HepG2 (cell line): Measurements from ENCODE around the gene ADGRG6. TPM values are rescaled to one million over a fixed set of nuclear protein-coding genes. Genes with fewer than 3 reads are reported as not detected.

Experiments
- ARID2 ChIP-seq: sonication (generic); formaldehyde crosslinking; IDR thresholded peaks from 2 replicates; pipeline ENCODE4 v1.8.1; 2022; ENCODE audit warnings: mild to moderate bottlenecking, missing genetic modification reagents, borderline replicate concordance
- ATF7 ChIP-seq, 2 experiments: fragments of 450-650 bp in 1 of 2; sonication (generic) in 1 of 2; formaldehyde crosslinking in 1 of 2; IDR thresholded peaks; 2 replicates each; pipeline versions ENCODE4 v1.4.0 to v1.6.1; 2016 to 2020; ENCODE audit warnings: antibody characterized with exemption in 1 of 2, mild to moderate bottlenecking in 1 of 2, missing genetic modification reagents in 1 of 2
- DNMT3B ChIP-seq: conservative IDR thresholded peaks from 2 replicates; pipeline ENCODE4 v1.6.1; 2016; ENCODE audit warnings: missing biosample characterization, control low read depth
- DR1 ChIP-seq: sonication (generic); formaldehyde crosslinking; IDR thresholded peaks from 2 replicates; pipeline ENCODE4 v1.8.0; 2021; ENCODE audit warnings: mild to moderate bottlenecking, missing genetic modification reagents, inconsistent platforms
- FOXJ3 ChIP-seq: sonication (generic); formaldehyde crosslinking; IDR thresholded peaks from 2 replicates; pipeline ENCODE4 v1.4.0; 2020; ENCODE audit warnings: missing genetic modification reagents, mild to moderate bottlenecking, borderline replicate concordance
- FOXK1 ChIP-seq: sonication (generic); formaldehyde crosslinking; IDR thresholded peaks from 2 replicates; pipeline ENCODE4 v1.4.0; 2020; ENCODE audit warnings: low read depth, missing genetic modification reagents, borderline replicate concordance
- HCFC1 ChIP-seq: fragments of 150-350 bp; IDR thresholded peaks from 2 replicates; pipeline ENCODE4 v1.6.1; 2014; ENCODE audit warnings: low read depth, low read length
- HMG20A ChIP-seq: IDR thresholded peaks from 2 replicates; pipeline ENCODE4 v1.6.1; 2016; ENCODE audit warnings: borderline replicate concordance
- HMG20B ChIP-seq: conservative IDR thresholded peaks from 2 replicates; pipeline ENCODE4 v1.6.1; 2016; ENCODE audit warnings: missing genetic modification reagents, missing compliant biosample characterization
- MAFF ChIP-seq: IDR thresholded peaks from 2 replicates; pipeline ENCODE4 v1.6.1; 2011; ENCODE audit warnings: low read depth, low read length, improper control_type of control experiment
- MIER3 ChIP-seq: IDR thresholded peaks from 2 replicates; pipeline ENCODE4 v1.6.1; 2016; ENCODE audit warnings: missing compliant biosample characterization, borderline replicate concordance
- MXD4 ChIP-seq: IDR thresholded peaks from 2 replicates; pipeline ENCODE4 v1.6.1; 2016; ENCODE audit warnings: mild to moderate bottlenecking, missing biosample characterization, missing genetic modification reagents
- RARA ChIP-seq: IDR thresholded peaks from 2 replicates; pipeline ENCODE4 v1.6.1; 2016; ENCODE audit warnings: missing genetic modification reagents, missing compliant biosample characterization
- SMARCE1 ChIP-seq: fragments of 450-650 bp; IDR thresholded peaks from 2 replicates; pipeline ENCODE4 v1.6.1; 2017; ENCODE audit warnings: borderline replicate concordance
- SOX6 ChIP-seq, 2 experiments: fragments of 450-650 bp in 1 of 2; sonication (generic) in 1 of 2; formaldehyde crosslinking in 1 of 2; IDR thresholded peaks; 2 replicates each; pipeline versions ENCODE4 v1.4.0 to v1.6.1; 2017 to 2020; ENCODE audit warnings: antibody characterized with exemption in 1 of 2, mild to moderate bottlenecking in 1 of 2, missing genetic modification reagents in 1 of 2
- STAG1 ChIP-seq: sonication (generic); formaldehyde crosslinking; IDR thresholded peaks from 2 replicates; pipeline ENCODE4 v1.4.0; 2020; ENCODE audit warnings: missing genetic modification reagents
- ZBTB20 ChIP-seq: sonication (generic); formaldehyde crosslinking; IDR thresholded peaks from 2 replicates; pipeline ENCODE4 v1.8.1; 2023; ENCODE audit warnings: missing genetic modification reagents, low read depth, mild to moderate bottlenecking, borderline replicate concordance
- ZNF24 ChIP-seq: fragments of 450-650 bp; IDR thresholded peaks from 2 replicates; pipeline ENCODE4 v1.6.1; 2017; ENCODE audit warnings: antibody characterized with exemption, mild to moderate bottlenecking
- ZNF562 ChIP-seq: sonication (generic); formaldehyde crosslinking; IDR thresholded peaks from 2 replicates; pipeline ENCODE4 v1.8.0; 2022; ENCODE audit warnings: missing genetic modification reagents, borderline replicate concordance
- ZNF570 ChIP-seq: sonication (generic); formaldehyde crosslinking; IDR thresholded peaks from 2 replicates; pipeline ENCODE4 v1.4.0; 2020; ENCODE audit warnings: mild to moderate bottlenecking, missing genetic modification reagents, borderline replicate concordance
- ZNF773 ChIP-seq: sonication (generic); formaldehyde crosslinking; IDR thresholded peaks from 2 replicates; pipeline ENCODE4 v1.4.0; 2020; ENCODE audit warnings: missing genetic modification reagents, borderline replicate concordance
- ZNF781 ChIP-seq: sonication (generic); formaldehyde crosslinking; IDR thresholded peaks from 2 replicates; pipeline ENCODE4 v1.5.1; 2020; ENCODE audit warnings: borderline replicate concordance, mild to moderate bottlenecking, missing genetic modification reagents; ENCODE audit errors: not compliant biosample characterization
- polyA plus RNA-seq, 8 experiments: library from polyadenylated mRNA; depleted of rRNA in 3 of 8; stranded (reverse) in 7 of 8; unstranded in 1 of 8; fragments of >200 nt; fragmentation: Illumina TruSeq in 4 of 8; extraction: Trizol in 4 of 8; gene quantifications; 2 replicates each; pipeline versions ENCODE4 v1.2.1 to v1.2.3, GENCODE V29; 2011 to 2016; ENCODE audit warnings: low read depth in 4 of 8, missing spikeins in 1 of 8, mixed read lengths in 1 of 8; ENCODE audit not compliant: insufficient read depth in 1 of 8
- total RNA-seq, 5 experiments: library from RNA; depleted of rRNA; stranded (reverse); fragments of >200 nt; fragmentation: Illumina TruSeq; extraction: Trizol; gene quantifications; 2 replicates each; pipeline ENCODE4 v1.2.3, GENCODE V29; 2016; ENCODE audit warnings: low read depth in 1 of 5
- TF ChIP-seq, protein P1 (sequence below): IDR thresholded peaks from 2 replicates; pipeline ENCODE4 v1.6.1; 2016; ENCODE audit warnings: low read depth
- TF ChIP-seq, protein P2 (sequence below): IDR thresholded peaks from 2 replicates; pipeline ENCODE4 v1.6.1; 2012; ENCODE audit warnings: low read depth, low read length, improper control_type of control experiment
- TF ChIP-seq, protein P3 (sequence below), 2 experiments: fragments of 450-650 bp in 1 of 2; sonication (generic) in 1 of 2; formaldehyde crosslinking; IDR thresholded peaks; 2 replicates each; pipeline versions ENCODE4 v1.5.0 to v1.8.0; 2020 to 2022; ENCODE audit warnings: mild to moderate bottlenecking in 1 of 2, missing genetic modification reagents in 1 of 2
- TF ChIP-seq, protein P4 (sequence below): IDR thresholded peaks from 2 replicates; pipeline ENCODE4 v1.6.1; 2016; ENCODE audit warnings: missing compliant biosample characterization, missing genetic modification reagents, borderline replicate concordance

The ADGRG6 gene
- total and polyA plus RNA-seq, 2 of the 13 experiments (the other 11 are each of a cell fraction or from before 2014, with no cell fraction given) = 129 to 249 TPM

DNA sequence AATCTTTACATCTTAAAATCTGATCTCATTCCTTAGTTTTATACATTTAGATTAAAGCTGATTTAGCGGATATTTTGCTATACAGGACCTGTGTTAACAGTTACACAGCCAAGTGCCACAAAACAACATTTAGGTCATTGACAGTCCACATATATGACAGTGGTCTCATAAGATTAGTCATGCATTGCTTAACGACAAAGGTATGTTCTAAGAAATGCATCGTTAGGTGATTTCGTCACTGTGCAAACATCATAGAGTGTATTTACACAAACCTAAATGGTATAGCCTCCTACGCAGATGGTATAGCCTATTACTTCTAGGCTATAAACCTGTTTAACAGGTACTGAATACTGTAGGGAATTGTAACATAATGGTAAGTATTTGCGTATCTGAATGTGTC, 21.6 kb downstream of the ADGRG6 start (continued):
- TF ChIP-seq, protein P1, sequence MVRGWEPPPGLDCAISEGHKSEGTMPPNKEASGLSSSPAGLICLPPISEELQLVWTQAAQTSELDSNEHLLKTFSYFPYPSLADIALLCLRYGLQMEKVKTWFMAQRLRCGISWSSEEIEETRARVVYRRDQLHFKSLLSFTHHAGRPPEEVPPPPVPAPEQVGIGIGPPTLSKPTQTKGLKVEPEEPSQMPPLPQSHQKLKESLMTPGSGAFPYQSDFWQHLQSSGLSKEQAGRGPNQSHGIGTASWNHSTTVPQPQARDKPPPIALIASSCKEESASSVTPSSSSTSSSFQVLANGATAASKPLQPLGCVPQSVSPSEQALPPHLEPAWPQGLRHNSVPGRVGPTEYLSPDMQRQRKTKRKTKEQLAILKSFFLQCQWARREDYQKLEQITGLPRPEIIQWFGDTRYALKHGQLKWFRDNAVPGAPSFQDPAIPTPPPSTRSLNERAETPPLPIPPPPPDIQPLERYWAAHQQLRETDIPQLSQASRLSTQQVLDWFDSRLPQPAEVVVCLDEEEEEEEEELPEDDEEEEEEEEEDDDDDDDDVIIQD (CRISPR knock-in tag) = peak; percentile 100
- TF ChIP-seq ZNF570 (CRISPR knock-in tag) = no peak
- no peak for TF ChIP-seq STAG1 (CRISPR knock-in tag)
- TF ChIP-seq FOXJ3 (CRISPR knock-in tag) = 0 out of 2 replicates have a peak, but pooled peaks have one; percentile 53
- no peak for TF ChIP-seq HCFC1
- TF ChIP-seq SMARCE1 = peak; percentile 83; the same call in 1 of the 2 replicates
- no peak for TF ChIP-seq ZNF773 (CRISPR knock-in tag)
- TF ChIP-seq ATF7 (IDR thresholded peaks at IDR 0.05) = peak; percentile 89
- TF ChIP-seq ATF7 (CRISPR knock-in tag; IDR thresholded peaks at IDR 0.05) = peak; percentile 33; the same call in 1 of the 2 replicates
- TF ChIP-seq, protein P2, sequence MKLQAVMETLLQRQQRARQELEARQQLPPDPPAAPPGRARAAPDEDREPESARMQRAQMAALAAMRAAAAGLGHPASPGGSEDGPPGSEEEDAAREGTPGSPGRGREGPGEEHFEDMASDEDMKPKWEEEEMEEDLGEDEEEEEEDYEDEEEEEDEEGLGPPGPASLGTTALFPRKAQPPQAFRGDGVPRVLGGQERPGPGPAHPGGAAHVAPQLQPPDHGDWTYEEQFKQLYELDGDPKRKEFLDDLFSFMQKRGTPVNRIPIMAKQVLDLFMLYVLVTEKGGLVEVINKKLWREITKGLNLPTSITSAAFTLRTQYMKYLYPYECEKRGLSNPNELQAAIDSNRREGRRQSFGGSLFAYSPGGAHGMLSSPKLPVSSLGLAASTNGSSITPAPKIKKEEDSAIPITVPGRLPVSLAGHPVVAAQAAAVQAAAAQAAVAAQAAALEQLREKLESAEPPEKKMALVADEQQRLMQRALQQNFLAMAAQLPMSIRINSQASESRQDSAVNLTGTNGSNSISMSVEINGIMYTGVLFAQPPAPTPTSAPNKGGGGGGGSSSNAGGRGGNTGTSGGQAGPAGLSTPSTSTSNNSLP = peak; percentile 76; the same call in 1 of the 2 replicates
- TF ChIP-seq, protein P3, sequence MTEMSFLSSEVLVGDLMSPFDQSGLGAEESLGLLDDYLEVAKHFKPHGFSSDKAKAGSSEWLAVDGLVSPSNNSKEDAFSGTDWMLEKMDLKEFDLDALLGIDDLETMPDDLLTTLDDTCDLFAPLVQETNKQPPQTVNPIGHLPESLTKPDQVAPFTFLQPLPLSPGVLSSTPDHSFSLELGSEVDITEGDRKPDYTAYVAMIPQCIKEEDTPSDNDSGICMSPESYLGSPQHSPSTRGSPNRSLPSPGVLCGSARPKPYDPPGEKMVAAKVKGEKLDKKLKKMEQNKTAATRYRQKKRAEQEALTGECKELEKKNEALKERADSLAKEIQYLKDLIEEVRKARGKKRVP (CRISPR knock-in tag; IDR thresholded peaks at IDR 0.05) = peak in 1 of 2 experiments; percentile 81; a peak in 2 of 4 replicates
- TF ChIP-seq ZNF781 (CRISPR knock-in tag) = no peak
- peak; percentile 75; the same call in 1 of the 2 replicates for TF ChIP-seq MIER3 (CRISPR knock-in tag)
- TF ChIP-seq DNMT3B (CRISPR knock-in tag) = 0 out of 2 replicates have a peak, but pooled peaks have one; percentile 75
- TF ChIP-seq HMG20B = 0 out of 2 replicates have a peak, but pooled peaks have one; percentile 34
- TF ChIP-seq HMG20A = peak; percentile 92
- TF ChIP-seq FOXK1 (CRISPR knock-in tag) = peak; percentile 84; the same call in 1 of the 2 replicates
- peak; percentile 58; the same call in 1 of the 2 replicates for TF ChIP-seq ARID2
- peak; percentile 68 for TF ChIP-seq MAFF
- TF ChIP-seq ZNF24 = 0 out of 2 replicates have a peak, but pooled peaks have one; percentile 46
- no peak for TF ChIP-seq SOX6 (IDR thresholded peaks at IDR 0.05)
- TF ChIP-seq SOX6 (CRISPR knock-in tag; IDR thresholded peaks at IDR 0.05) = peak; percentile 78
- peak; percentile 100 for TF ChIP-seq ZBTB20 (CRISPR knock-in tag)
- TF ChIP-seq RARA (CRISPR knock-in tag) = peak; percentile 73
- TF ChIP-seq, protein P4, sequence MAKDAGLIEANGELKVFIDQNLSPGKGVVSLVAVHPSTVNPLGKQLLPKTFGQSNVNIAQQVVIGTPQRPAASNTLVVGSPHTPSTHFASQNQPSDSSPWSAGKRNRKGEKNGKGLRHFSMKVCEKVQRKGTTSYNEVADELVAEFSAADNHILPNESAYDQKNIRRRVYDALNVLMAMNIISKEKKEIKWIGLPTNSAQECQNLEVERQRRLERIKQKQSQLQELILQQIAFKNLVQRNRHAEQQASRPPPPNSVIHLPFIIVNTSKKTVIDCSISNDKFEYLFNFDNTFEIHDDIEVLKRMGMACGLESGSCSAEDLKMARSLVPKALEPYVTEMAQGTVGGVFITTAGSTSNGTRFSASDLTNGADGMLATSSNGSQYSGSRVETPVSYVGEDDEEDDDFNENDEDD (CRISPR knock-in tag) = no peak
- no peak for TF ChIP-seq ZNF562 (CRISPR knock-in tag)
- no peak for TF ChIP-seq DR1 (CRISPR knock-in tag)
- TF ChIP-seq MXD4 (CRISPR knock-in tag) = no peak
